Placental epithelial cell (primary cell): ENCODE data around the gene SRC. TPM values are rescaled to one million over a fixed set of nuclear protein-coding genes. Genes with fewer than 3 reads are reported as not detected.

ENCODE experiments used
- total RNA-seq: library from RNA; depleted of rRNA; stranded (reverse); fragments of >200 nt; gene quantifications from 2 replicates; pipeline ENCODE4 v1.2.3, GENCODE V29; 2012

SRC gene
- total RNA-seq = 275 and 305 TPM in 2 replicates

DNA sequence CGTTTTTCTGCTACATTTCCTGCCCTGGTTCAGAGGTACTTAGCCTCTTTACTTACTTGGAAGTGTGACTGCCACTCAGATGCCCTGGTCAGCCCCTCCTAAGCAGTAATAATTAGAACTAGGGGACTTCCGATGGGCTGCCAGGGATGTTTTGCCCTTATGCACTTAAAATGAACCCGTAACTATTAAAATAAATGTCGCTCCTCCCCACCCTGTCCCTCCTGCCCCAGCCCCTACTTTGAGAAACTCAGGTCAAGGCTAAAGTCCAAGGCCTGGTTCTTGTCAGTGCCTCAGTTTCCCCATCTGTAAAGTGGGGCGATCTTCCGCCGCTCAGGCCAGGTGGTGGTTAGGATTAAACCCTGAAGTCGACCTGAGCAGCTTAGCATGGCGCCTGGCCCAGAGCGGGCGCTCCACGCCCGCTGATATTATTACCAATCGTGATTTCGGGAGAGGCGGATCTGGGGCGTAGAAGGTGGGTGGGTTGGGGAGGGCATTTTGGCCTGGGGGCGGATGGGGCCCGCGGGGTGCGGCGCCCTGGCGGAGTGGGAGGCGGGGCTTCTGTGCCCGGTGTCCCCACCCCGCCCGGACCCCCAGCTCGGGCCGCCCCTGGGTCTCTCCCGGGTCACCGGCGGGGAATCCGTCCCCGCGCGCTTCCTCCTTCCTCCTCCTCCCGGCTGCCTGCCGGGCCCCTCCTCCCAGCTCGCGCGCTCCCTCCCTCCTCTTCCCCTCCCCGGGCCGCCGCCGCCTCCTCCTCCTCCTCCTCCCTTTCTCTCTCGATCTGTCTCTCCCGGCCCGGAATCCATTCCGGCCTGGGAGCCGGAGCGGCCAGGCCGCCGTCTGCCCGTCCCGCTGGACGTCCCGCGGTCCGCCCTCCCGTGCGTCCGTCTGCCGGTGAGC, at the start of gene SRC:
TSS of gene SRC (plus strand) at position 802 of the 897 bp plus-strand sequence. CDS start 38,014 bp downstream, outside the sequence.

Other genes with a start within 250 kb of the SRC start
- 231 and 359 TPM in 2 replicates for gene RPN2, start 166.8 kb upstream of the SRC start, total RNA-seq
- gene MROH8, start 166.6 kb upstream of the SRC start, total RNA-seq = 3.1 and 5.3 TPM in 2 replicates
- gene GHRH, start 84.3 kb upstream of the SRC start, total RNA-seq = not detected in 2 replicates
- gene MANBAL, start 56.5 kb upstream of the SRC start, total RNA-seq = 25.2 and 26.3 TPM in 2 replicates
- 39.5 and 106 TPM in 2 replicates for gene NNAT, start 175.1 kb downstream of the SRC start, total RNA-seq
- 81.1 and 88.3 TPM in 2 replicates for gene BLCAP, start 181.7 kb downstream of the SRC start, total RNA-seq